H9 (cell line): ENCODE data around the gene TRPC3. TPM values are rescaled to one million over a fixed set of nuclear protein-coding genes. Genes with fewer than 3 reads are reported as not detected.

Experiments
- DNase-seq: peaks from one replicate; pipeline ENCODE4 v3.0.0-alpha.2; 2017
- H2AFZ ChIP-seq: one replicate; pipeline ENCODE4 v1.6.1; 2013; ENCODE audit warnings: mild to moderate bottlenecking, low read length, control low read depth, moderate library complexity
- H2AK5ac ChIP-seq: 2 replicates; pipeline ENCODE4 v1.6.1; 2013; ENCODE audit warnings: low read length, control low read depth, mixed read lengths; ENCODE audit not compliant: insufficient read length
- H2BK120ac ChIP-seq: one replicate; pipeline ENCODE4 v1.6.1; 2013; ENCODE audit warnings: low read depth, mild to moderate bottlenecking, low read length, control low read depth, inconsistent platforms; ENCODE audit not compliant: poor library complexity, severe bottlenecking
- H2BK12ac ChIP-seq: 2 replicates; pipeline ENCODE4 v1.6.1; 2013; ENCODE audit warnings: low read length, control low read depth, mixed read lengths, low read depth; ENCODE audit not compliant: insufficient read length
- H2BK15ac ChIP-seq: 2 replicates; pipeline ENCODE4 v1.6.1; 2013; ENCODE audit warnings: low read depth, low read length, control low read depth
- H2BK20ac ChIP-seq: one replicate; pipeline ENCODE4 v1.6.1; 2013; ENCODE audit warnings: low read depth, mild to moderate bottlenecking, low read length, control low read depth, inconsistent platforms; ENCODE audit not compliant: poor library complexity, severe bottlenecking
- H2BK5ac ChIP-seq: 2 replicates; pipeline ENCODE4 v1.6.1; 2013; ENCODE audit warnings: low read length, control low read depth, mixed read lengths; ENCODE audit not compliant: insufficient read length
- H3K14ac ChIP-seq: 2 replicates; pipeline ENCODE4 v1.6.1; 2013; ENCODE audit warnings: low read length, control low read depth; ENCODE audit not compliant: insufficient read depth
- H3K18ac ChIP-seq: 2 replicates; pipeline ENCODE4 v1.6.1; 2013; ENCODE audit warnings: low read depth, mild to moderate bottlenecking, mixed read lengths, low read length, control low read depth; ENCODE audit not compliant: insufficient read length
- H3K23ac ChIP-seq: 2 replicates; pipeline ENCODE4 v1.6.1; 2013; ENCODE audit warnings: low read length, control low read depth, mixed read lengths, low read depth; ENCODE audit not compliant: insufficient read length
- H3K23me2 ChIP-seq: 2 replicates; pipeline ENCODE4 v1.6.1; 2013; ENCODE audit warnings: low read depth, mild to moderate bottlenecking, mixed read lengths, low read length, control low read depth; ENCODE audit not compliant: insufficient read length, poor library complexity, severe bottlenecking
- H3K27ac ChIP-seq: 2 replicates; pipeline ENCODE4 v1.5.1; 2013; ENCODE audit warnings: low read length, control low read depth, mixed read lengths, low read depth; ENCODE audit not compliant: insufficient read length
- H3K27me3 ChIP-seq: 2 replicates; pipeline ENCODE4 v1.6.1; 2013; ENCODE audit warnings: low read length, control low read depth, inconsistent platforms; ENCODE audit not compliant: insufficient read depth
- H3K4ac ChIP-seq: 2 replicates; pipeline ENCODE4 v1.6.1; 2013; ENCODE audit warnings: low read depth, mild to moderate bottlenecking, control low read depth, inconsistent platforms, low read length, moderate library complexity
- H3K4me1 ChIP-seq: 2 replicates; pipeline ENCODE4 v1.6.1; 2013; ENCODE audit warnings: low read length, control low read depth, inconsistent platforms; ENCODE audit not compliant: insufficient read depth
- H3K4me2 ChIP-seq: 2 replicates; pipeline ENCODE4 v1.6.1; 2013; ENCODE audit warnings: low read length, control low read depth, mixed read lengths; ENCODE audit not compliant: insufficient read length, insufficient read depth
- H3K56ac ChIP-seq: 2 replicates; pipeline ENCODE4 v1.6.1; 2013; ENCODE audit warnings: low read depth, mild to moderate bottlenecking, mixed read lengths, low read length, control low read depth; ENCODE audit not compliant: insufficient read length
- H3K79me1 ChIP-seq: 2 replicates; pipeline ENCODE4 v1.6.1; 2013; ENCODE audit warnings: low read depth, mild to moderate bottlenecking, moderate library complexity, low read length, control low read depth, inconsistent platforms; ENCODE audit not compliant: insufficient read depth, poor library complexity, severe bottlenecking
- H3K79me2 ChIP-seq: 2 replicates; pipeline ENCODE4 v1.6.1; 2013; ENCODE audit warnings: low read length, control low read depth, inconsistent platforms; ENCODE audit not compliant: insufficient read depth
- H3K9ac ChIP-seq: 2 replicates; pipeline ENCODE4 v1.6.1; 2013; ENCODE audit warnings: low read length, control low read depth, mixed read lengths; ENCODE audit not compliant: insufficient read length; ENCODE audit errors: extremely low read depth
- H3K9me3 ChIP-seq: one replicate; pipeline ENCODE4 v1.6.1; 2013; ENCODE audit warnings: low read depth, low read length, inconsistent platforms; ENCODE audit not compliant: control insufficient read depth
- H3T11ph ChIP-seq: one replicate; pipeline ENCODE4 v1.6.1; 2013; ENCODE audit warnings: mild to moderate bottlenecking, low read length, control low read depth, inconsistent platforms
- H4K20me1 ChIP-seq: one replicate; pipeline ENCODE4 v1.6.1; 2013; ENCODE audit not compliant: control insufficient read depth, insufficient read length, insufficient read depth
- H4K5ac ChIP-seq: 2 replicates; pipeline ENCODE4 v1.6.1; 2013; ENCODE audit warnings: low read depth, mild to moderate bottlenecking, mixed read lengths, low read length, control low read depth; ENCODE audit not compliant: insufficient read length
- H4K8ac ChIP-seq: replicated peaks from 2 replicates; pipeline ENCODE4 v1.6.1; 2013; ENCODE audit warnings: low read length, control low read depth, mixed read lengths, low read depth; ENCODE audit not compliant: insufficient read length
- H4K91ac ChIP-seq: 2 replicates; pipeline ENCODE4 v1.6.1; 2013; ENCODE audit warnings: low read depth, mild to moderate bottlenecking, moderate library complexity, mixed read lengths, low read length, control low read depth; ENCODE audit not compliant: insufficient read length
- H3K27ac Mint-ChIP-seq, 3 experiments: 2 replicates in 2 of 3; 3 replicates in 1 of 3; pipeline ENCODE4 v1.8.0; 2020 to 2021; ENCODE audit warnings: mixed read lengths in 3 of 3, mild to moderate bottlenecking in 1 of 3, moderate library complexity in 1 of 3
- H3K27me3 Mint-ChIP-seq: 2 replicates; pipeline ENCODE4 v1.8.0; 2021; ENCODE audit warnings: low read depth, mild to moderate bottlenecking, moderate library complexity, mixed read lengths
- H3K36me3 Mint-ChIP-seq, 3 experiments: 2 replicates in 2 of 3; 3 replicates in 1 of 3; pipeline ENCODE4 v1.8.0; 2020 to 2021; ENCODE audit warnings: low read depth in 3 of 3, mixed read lengths in 3 of 3; ENCODE audit not compliant: insufficient read depth in 1 of 3
- H3K4me1 Mint-ChIP-seq, 2 experiments: 2 replicates each; pipeline ENCODE4 v1.8.0; 2020; ENCODE audit warnings: mixed read lengths in 2 of 2
- H3K4me3 Mint-ChIP-seq, 2 experiments: 2 replicates in 1 of 2; 3 replicates in 1 of 2; pipeline ENCODE4 v1.8.0; 2020 to 2021; ENCODE audit warnings: mild to moderate bottlenecking in 2 of 2, mixed read lengths in 2 of 2, moderate library complexity in 1 of 2
- H3K9me3 Mint-ChIP-seq, 2 experiments: 2 replicates in 1 of 2; 3 replicates in 1 of 2; pipeline ENCODE4 v1.8.0; 2020; ENCODE audit warnings: mild to moderate bottlenecking in 2 of 2, mixed read lengths in 2 of 2, moderate library complexity in 1 of 2
- CTCF ChIP-seq: fragments of 200-600 bp; sonication (generic); conservative IDR thresholded peaks from 3 replicates; pipeline ENCODE4 v1.8.0; 2021; ENCODE audit warnings: antibody characterized with exemption, mild to moderate bottlenecking
- WGBS: extraction: QIAGEN DNeasy Blood & Tissue Kit; methylation state at CpG from one replicate; pipeline ENCODE4 v1.1.7; 2013; ENCODE audit warnings: missing lambda C conversion rate, low lambda C conversion rate, mixed read lengths; ENCODE audit not compliant: insufficient read length; ENCODE audit errors: extremely low coverage; 5-methylcytosine and 5-hydroxymethylcytosine counted together
- total RNA-seq: library from RNA; stranded (reverse); gene quantifications from 2 replicates; pipeline ENCODE4 v1.2.1, GENCODE V29; 2021

The TRPC3 gene
- total RNA-seq, 1 experiment from 2014 or later, result 0.13 TPM

DNA sequence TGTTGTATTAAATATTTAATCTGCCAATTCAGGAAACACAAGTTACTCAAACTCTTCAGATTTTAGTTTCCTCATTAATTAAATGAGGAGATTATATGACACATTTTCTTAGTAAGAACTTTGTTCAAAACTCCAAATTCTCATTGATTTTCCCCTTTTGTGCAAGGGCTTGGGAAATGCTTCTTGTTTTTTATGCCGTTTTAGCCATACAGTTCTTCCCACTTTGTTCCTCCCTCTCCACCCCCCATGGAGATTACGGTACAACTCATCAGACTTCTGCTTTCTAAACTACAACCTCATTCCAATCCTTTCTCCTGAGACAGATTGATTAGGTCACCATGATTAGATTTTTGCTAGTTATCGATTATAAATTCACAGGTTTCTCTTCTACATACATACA lies 70.7 kb downstream of the TRPC3 start:
- H3K27me3 Mint-ChIP-seq, result peaks cover 2% of the 10 kb centered on the region; the same call in 1 of the 2 replicates
- no peaks in the 10 kb centered on the region for H3K9me3 Mint-ChIP-seq
- H4K8ac ChIP-seq, result no peak overlapping the region

More for the DNA sequence above, 70.7 kb downstream of the TRPC3 start:
- H4K5ac ChIP-seq, result no peak overlapping the region
- no peak overlapping the region for H3K4me3 Mint-ChIP-seq
- H3K18ac ChIP-seq, result no peak overlapping the region
- TF ChIP-seq CTCF, result no peak
- peaks cover 0 to 2% of the 10 kb centered on the region in 2 experiments; a peak in 1 of 4 replicates for H3K4me1 Mint-ChIP-seq
- H2BK120ac ChIP-seq, result no peak overlapping the region
- H3K27me3 ChIP-seq, result no peaks in the 10 kb centered on the region
- no peaks in the 10 kb centered on the region for H3K9me3 ChIP-seq
- no peaks in the 10 kb centered on the region for H3K23me2 ChIP-seq
- DNase-seq, result no peak
- no peak overlapping the region for H4K91ac ChIP-seq
- no peak overlapping the region for H2AFZ ChIP-seq
- no peak overlapping the region for H3K27ac Mint-ChIP-seq
- H3K79me2 ChIP-seq, result no peaks in the 10 kb centered on the region
- H3K23ac ChIP-seq, result no peak overlapping the region
- H3K9ac ChIP-seq, result no peak overlapping the region
- no CpG with 5 or more reads among the region's 3 CpGs for WGBS
- no peak overlapping the region for H3T11ph ChIP-seq
- H3K4ac ChIP-seq, result no peak overlapping the region
- H4K20me1 ChIP-seq, result no peaks in the 10 kb centered on the region
- H2BK12ac ChIP-seq, result no peak overlapping the region
- H3K4me1 ChIP-seq, result no peaks in the 10 kb centered on the region
- no peak overlapping the region for H3K27ac ChIP-seq
- H2BK20ac ChIP-seq, result no peak overlapping the region
- H3K36me3 Mint-ChIP-seq, result no peaks in the 10 kb centered on the region
- no peak overlapping the region for H2AK5ac ChIP-seq
- H2BK5ac ChIP-seq, result no peak overlapping the region
- no peak overlapping the region for H3K56ac ChIP-seq
- no peaks in the 10 kb centered on the region for H3K79me1 ChIP-seq
- no peak overlapping the region for H3K4me2 ChIP-seq
- no peak overlapping the region for H3K14ac ChIP-seq
- no peak overlapping the region for H2BK15ac ChIP-seq
